Transverse colon (tissue), 4 donors: Measurements from ENCODE around the gene TMEM178B. TPM values are rescaled to one million over a fixed set of nuclear protein-coding genes. Genes with fewer than 3 reads are reported as not detected.

Experiments used
- DNase-seq: peaks from one replicate; pipeline ENCODE4 v3.0.0-alpha.2; 2019
- H3K27ac ChIP-seq, 4 donors: fragments of 200-600 bp; sonication (generic); 2 replicates each; pipeline ENCODE4 v1.5.1; 2016 to 2018; ENCODE audit warnings: inconsistent platforms in 4 of 4
- H3K27me3 ChIP-seq: fragments of 200-600 bp; sonication (generic); 2 replicates; pipeline ENCODE4 v1.5.1; 2017; ENCODE audit warnings: inconsistent platforms
- H3K36me3 ChIP-seq, 4 donors: fragments of 200-600 bp; sonication (generic); 2 replicates each; pipeline ENCODE4 v1.5.1; 2017 to 2019; ENCODE audit warnings: inconsistent platforms in 4 of 4
- H3K4me1 ChIP-seq, 4 donors: fragments of 200-600 bp; sonication (generic); 2 replicates each; pipeline ENCODE4 v1.5.1; 2017 to 2020; ENCODE audit warnings: inconsistent platforms in 4 of 4
- H3K4me3 ChIP-seq, 4 donors: fragments of 200-600 bp; sonication (generic); 1 replicate in 1 of 4; 2 replicates in 3 of 4; pipeline versions ENCODE4 v1.5.1 to v1.6.1; 2017 to 2019; ENCODE audit warnings: inconsistent platforms in 4 of 4
- H3K9me3 ChIP-seq, 2 donors: fragments of 200-600 bp; sonication (generic); 2 replicates each; pipeline ENCODE4 v1.5.1; 2017 to 2019; ENCODE audit warnings: inconsistent platforms in 2 of 2
- CTCF ChIP-seq, 5 experiments: fragments of 200-600 bp in 3 of 5; fragments of 450-650 bp in 2 of 5; sonication (generic) in 3 of 5; IDR thresholded peaks; 1 replicate in 2 of 5; 2 replicates in 3 of 5; pipeline ENCODE4 v1.5.1; 2016 to 2017; ENCODE audit warnings: antibody characterized with exemption in 5 of 5, inconsistent platforms in 3 of 5, mild to moderate bottlenecking in 2 of 5, moderate library complexity in 1 of 5
- EP300 ChIP-seq: sonication (generic); formaldehyde crosslinking; IDR thresholded peaks from one replicate; pipeline ENCODE4 v1.6.1; 2017; ENCODE audit warnings: antibody characterized with exemption, low read depth
- POLR2A ChIP-seq: fragments of 450-650 bp; IDR thresholded peaks from one replicate; pipeline ENCODE4 v1.6.1; 2016; ENCODE audit warnings: antibody characterized with exemption, mild to moderate bottlenecking, moderate library complexity
- POLR2AphosphoS5 ChIP-seq, 3 donors: sonication (generic); formaldehyde crosslinking; IDR thresholded peaks; one replicate each; pipeline ENCODE4 v1.6.1; 2016; ENCODE audit warnings: antibody characterized with exemption in 3 of 3
- WGBS, 2 donors: methylation state at CpG; one replicate each; pipeline ENCODE4 v1.1.5; 2018; ENCODE audit warnings: low coverage in 1 of 2; 5-methylcytosine and 5-hydroxymethylcytosine counted together
- in situ Hi-C, 4 donors: fragments of 200-750 bp; cut with MboI; loops; one replicate each; pipeline versions ENCODE4 v1.15.0 to v1.15.1; 2017; ENCODE audit warnings: low sequenced_read_pairs in 3 of 4, low pct_ligation_motif_present in 1 of 4, low pct_unique_long_range_greater_than_20kb in 1 of 4
- intact Hi-C: fragments of 100-400 bp; cut with DNase I; formaldehyde crosslinking; loops from one replicate; pipeline ENCODE4 v1.15.1; 2023; ENCODE audit warnings: low total_unique reads
- total RNA-seq, 4 donors: library from RNA; depleted of rRNA; stranded (reverse); fragments of >200 nt; gene quantifications; one replicate each; pipeline ENCODE4 v1.1.0, GENCODE V29; 2016

TMEM178B gene
- total RNA-seq, 4 donors from 2014 or later, result 0.32 to 0.82 (median 0.39) TPM

- DNase-seq, result no peak
- Histone ChIP-seq H3K36me3 (no peaks in the 10 kb centered on the region), H3K4me1 (no peaks in the 10 kb centered on the region), H3K4me3 (no peak overlapping the region), H3K27ac (no peak overlapping the region), H3K27me3 (no peaks in the 10 kb centered on the region), H3K9me3 (peaks cover 2 to 7% of the 10 kb centered on the region in 2 donors)
- TF ChIP-seq EP300, result no peak
- in situ Hi-C loops, result no loop called here
- intact Hi-C loops, result no loop called here
- 51 to 65% methylated on average over 2 of the region's 2 CpGs for WGBS, 2 donors
These were observed 357.2 kb downstream of the TMEM178B start for GRCh38 chr7:141431140-141431479.

- no peaks in the 10 kb centered on the region for H3K27me3 ChIP-seq
- no peaks in the 10 kb centered on the region for H3K4me1 ChIP-seq
- no peak overlapping the region for H3K4me3 ChIP-seq
- TF ChIP-seq EP300 (no peak), POLR2A (no peak), CTCF (IDR thresholded peaks at IDR 0.05) (no peak), POLR2AphosphoS5 (IDR thresholded peaks at IDR 0.05) (no peak)
- H3K27ac ChIP-seq, result no peak overlapping the region
- no peaks in the 10 kb centered on the region for H3K36me3 ChIP-seq
- peaks cover 0 to 7% of the 10 kb centered on the region in 2 donors for H3K9me3 ChIP-seq
- WGBS, 2 donors, result 90 to 91% methylated on average over 1 of the region's 1 CpG
- no peak for DNase-seq
- in situ Hi-C loops (no loop called here), intact Hi-C loops (no loop called here)
These were observed 357.8 kb downstream of the TMEM178B start for GRCh38 chr7:141431711-141432110.

GRCh38 chr7:141433698-141434097 is 359.8 kb downstream of the TMEM178B start:
- Histone ChIP-seq H3K36me3 (no peaks in the 10 kb centered on the region), H3K4me3 (no peak overlapping the region), H3K9me3 (no peaks in the 10 kb centered on the region), H3K27me3 (no peaks in the 10 kb centered on the region), H3K4me1 (no peaks in the 10 kb centered on the region), H3K27ac (no peak overlapping the region)
- intact Hi-C loops, result no loop called here
- DNase-seq, result no peak
- TF ChIP-seq CTCF (IDR thresholded peaks at IDR 0.05) (no peak), EP300 (no peak), POLR2A (no peak), POLR2AphosphoS5 (IDR thresholded peaks at IDR 0.05) (no peak)
- in situ Hi-C loops, result no loop called here
- 75 to 80% methylated on average over 1 to 2 of the region's 2 CpGs for WGBS, 2 donors

GRCh38 chr7:141436139-141436538 is 362.3 kb downstream of the TMEM178B start:
- no peak for TF ChIP-seq CTCF (IDR thresholded peaks at IDR 0.05)
- no peak for TF ChIP-seq EP300
- TF ChIP-seq POLR2AphosphoS5 (IDR thresholded peaks at IDR 0.05), result no peak
- TF ChIP-seq POLR2A, result no peak
- no peak for DNase-seq
- Histone ChIP-seq H3K9me3 (no peaks in the 10 kb centered on the region), H3K4me3 (no peak overlapping the region), H3K36me3 (no peaks in the 10 kb centered on the region), H3K27me3 (no peaks in the 10 kb centered on the region), H3K4me1 (no peaks in the 10 kb centered on the region), H3K27ac (no peak overlapping the region)
- 53% methylated on average over 2 of the region's 2 CpGs; no CpG with 5 or more reads in 1 of the 2 donors for WGBS, 2 donors
- intact Hi-C loops (no loop called here), in situ Hi-C loops (no loop called here)

GRCh38 chr7:141436575-141437075 is 362.8 kb downstream of the TMEM178B start:
- in situ Hi-C loops, result no loop called here
- Histone ChIP-seq H3K27ac (no peak overlapping the region), H3K4me1 (no peaks in the 10 kb centered on the region), H3K4me3 (no peak overlapping the region), H3K27me3 (no peaks in the 10 kb centered on the region), H3K36me3 (no peaks in the 10 kb centered on the region), H3K9me3 (no peaks in the 10 kb centered on the region)
- TF ChIP-seq POLR2A, result no peak
- TF ChIP-seq POLR2AphosphoS5 (IDR thresholded peaks at IDR 0.05), result no peak
- TF ChIP-seq CTCF (IDR thresholded peaks at IDR 0.05), result no peak
- no peak for TF ChIP-seq EP300
- DNase-seq, result no peak
- 69% methylated on average over 7 of the region's 7 CpGs; no CpG with 5 or more reads in 1 of the 2 donors for WGBS, 2 donors
- intact Hi-C loops, result no loop called here
